ENCODE data around the gene SLAMF6.

GRCh38 chr1:160522136-160522535 is 919 bp downstream of the SLAMF6 start:
- TF ChIP-seq CTCF (optimal IDR thresholded peaks at IDR 0.05 in 1 of 3, IDR thresholded peaks at IDR 0.05 in 1 of 3, conservative IDR thresholded peaks at IDR 0.05 in 1 of 3; ENCODE audit: extremely low read depth in 1 of 3, insufficient read depth in 2 of 3, low read length in 3 of 3) = no peak
- no peak for TF ChIP-seq EZH2 (IDR thresholded peaks at IDR 0.05; ENCODE audit: low read length)

All from keratinocyte (primary cell).